Natural killer cell treated with Interleukin-12 subunit alpha and Interleukin-12 subunit beta and Interleukin-15 and Interleukin-18, amount 100 ng/mL, for 72 hours (primary cell): ENCODE measurements around the gene PLB1. TPM values are rescaled to one million over a fixed set of nuclear protein-coding genes. Genes with fewer than 3 reads are reported as not detected.

Experiments used
- ATAC-seq, 2 donors: fragments of 150-1000 bp; cut with Tn5 transposase in 1 of 2; sonication (Bioruptor Pico), chemical (Tn5 transposase) in 1 of 2; 2 replicates each; pipeline ENCODE4 v1.10.0; 2021
- DNase-seq: peaks from one replicate; pipeline ENCODE4 v3.0.0; 2022; ENCODE audit warnings: low spot score
- H3K27ac Mint-ChIP-seq, 2 donors: 1 replicate in 1 of 2; 2 replicates in 1 of 2; pipeline ENCODE4 v1.8.0; 2022; ENCODE audit warnings: mixed read lengths in 2 of 2, mild to moderate bottlenecking in 1 of 2, moderate library complexity in 1 of 2
- H3K27me3 Mint-ChIP-seq, 2 donors: 1 replicate in 1 of 2; 2 replicates in 1 of 2; pipeline ENCODE4 v1.8.0; 2022; ENCODE audit warnings: mixed read lengths in 2 of 2
- H3K36me3 Mint-ChIP-seq: one replicate; pipeline ENCODE4 v1.8.0; 2022; ENCODE audit warnings: mixed read lengths
- H3K4me1 Mint-ChIP-seq, 2 donors: 1 replicate in 1 of 2; 2 replicates in 1 of 2; pipeline ENCODE4 v1.8.0; 2022; ENCODE audit warnings: low read depth in 2 of 2, mixed read lengths in 2 of 2, mild to moderate bottlenecking in 1 of 2
- H3K4me3 Mint-ChIP-seq: one replicate; pipeline ENCODE4 v1.8.0; 2022; ENCODE audit warnings: mixed read lengths
- H3K9me3 Mint-ChIP-seq: 2 replicates; pipeline ENCODE4 v1.8.0; 2022; ENCODE audit warnings: mixed read lengths
- total RNA-seq, 2 donors: library from RNA; stranded (reverse); gene quantifications; one replicate each; pipeline ENCODE4 v1.2.3, GENCODE V29; 2022

The PLB1 gene
- total RNA-seq, 2 donors from 2014 or later, result 0.88 to 0.98 TPM

DNA sequence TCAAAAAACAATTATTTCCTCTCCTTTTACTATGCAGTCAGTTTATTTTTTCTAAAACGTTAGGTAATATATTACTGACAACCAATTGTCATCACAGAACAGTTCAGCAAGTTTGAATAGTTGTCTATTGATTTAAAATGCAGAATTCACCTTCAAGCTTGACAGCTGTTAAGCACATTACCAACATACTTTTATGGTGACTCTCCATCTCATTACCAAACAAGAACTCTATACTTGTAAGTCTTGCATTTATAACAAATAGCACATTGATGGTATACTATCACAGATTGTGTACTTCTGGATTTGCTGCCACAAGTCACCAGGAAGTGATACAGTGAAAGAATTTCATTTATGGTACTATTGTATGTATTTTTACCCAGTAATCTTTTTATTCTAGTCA is 156.4 kb downstream of the PLB1 start:
- H3K4me3 Mint-ChIP-seq, result no peak overlapping the region
- H3K27ac Mint-ChIP-seq, result peak overlapping the region; percentile 4 to 70
- peaks cover 38 to 51% of the 10 kb centered on the region in 2 donors for H3K4me1 Mint-ChIP-seq
- no peak for DNase-seq
- H3K27me3 Mint-ChIP-seq, result no peaks in the 10 kb centered on the region
- ATAC-seq, result no peak
- no peaks in the 10 kb centered on the region for H3K36me3 Mint-ChIP-seq
- H3K9me3 Mint-ChIP-seq, result no peaks in the 10 kb centered on the region

DNA sequence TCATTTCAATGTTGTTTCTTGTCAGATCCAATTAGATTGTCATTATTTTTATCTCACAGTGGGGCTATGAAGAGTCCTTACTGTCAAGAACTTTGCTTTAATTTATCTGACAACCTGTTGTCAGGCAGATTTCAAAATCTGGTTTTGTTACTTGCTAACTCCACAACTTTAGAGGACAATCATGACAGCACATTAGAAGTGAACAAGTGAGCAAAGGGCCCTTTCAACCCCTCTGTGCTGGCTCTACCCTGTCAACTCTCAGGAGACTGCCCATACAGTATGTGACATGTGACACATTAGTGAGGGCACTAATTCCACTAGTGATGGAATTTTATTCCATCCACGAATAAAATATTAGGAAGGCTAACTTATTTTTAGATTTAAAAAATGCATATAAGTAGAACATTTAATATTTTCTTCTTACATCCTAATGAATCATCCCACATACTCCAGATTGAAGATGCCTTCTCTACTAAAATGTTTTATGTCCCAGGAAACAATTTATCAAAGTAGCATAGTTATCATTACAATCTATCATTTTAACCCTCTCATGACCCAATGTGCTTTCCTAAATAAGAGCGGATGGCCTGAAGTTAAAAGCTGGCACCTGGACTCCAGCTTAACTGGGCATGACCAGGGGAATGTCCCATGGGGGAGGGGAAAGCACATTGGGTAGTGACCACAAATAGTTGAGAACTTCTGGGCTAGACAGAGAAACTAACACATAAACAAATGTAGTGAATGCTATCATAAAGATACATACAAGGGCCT is 158.2 kb downstream of the PLB1 start:
- H3K4me3 Mint-ChIP-seq, result no peak overlapping the region
- no peak for DNase-seq
- no peaks in the 10 kb centered on the region for H3K36me3 Mint-ChIP-seq
- H3K27ac Mint-ChIP-seq, result peak overlapping the region in 1 of 2 donors; percentile 40
- peaks cover 27 to 46% of the 10 kb centered on the region in 2 donors for H3K4me1 Mint-ChIP-seq
- ATAC-seq, result no peak
- peaks cover 4% of the 10 kb centered on the region for H3K9me3 Mint-ChIP-seq
- no peaks in the 10 kb centered on the region for H3K27me3 Mint-ChIP-seq

DNA sequence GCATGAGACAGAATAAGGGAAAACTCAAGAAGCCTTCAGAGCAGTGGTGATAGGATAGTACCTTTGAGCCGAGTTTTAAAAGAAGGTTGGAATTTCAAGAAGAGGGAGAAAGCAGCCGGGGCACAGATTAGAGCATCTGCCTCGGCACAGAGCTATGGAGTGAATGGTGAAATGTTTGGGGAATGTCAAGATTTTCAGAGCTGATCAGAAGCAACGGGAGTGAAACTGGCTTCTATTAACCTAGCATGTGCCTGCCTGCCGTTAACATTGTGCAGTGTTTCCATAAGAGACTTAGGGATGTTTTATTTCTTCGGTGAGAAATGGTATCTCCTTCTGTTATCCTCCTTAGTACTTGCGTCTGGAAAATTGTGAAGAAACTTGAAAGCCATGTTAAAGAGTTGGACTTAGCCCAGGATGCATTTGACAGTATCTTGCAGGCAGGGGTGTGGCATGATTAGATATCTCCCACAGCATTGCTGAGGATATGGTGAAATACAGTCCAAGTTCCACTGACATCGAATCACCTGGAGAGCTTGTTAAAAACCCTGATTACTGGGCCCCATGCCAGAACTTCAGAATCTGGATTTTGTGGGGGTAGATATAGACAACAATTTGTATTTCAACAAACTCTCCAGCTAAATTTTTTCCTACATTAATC is 158.9 kb downstream of the PLB1 start:
- Mint-ChIP-seq H3K27ac (peak overlapping the region in 1 of 2 donors; percentile 40), H3K4me1 (peaks cover 20 to 38% of the 10 kb centered on the region in 2 donors)

DNA sequence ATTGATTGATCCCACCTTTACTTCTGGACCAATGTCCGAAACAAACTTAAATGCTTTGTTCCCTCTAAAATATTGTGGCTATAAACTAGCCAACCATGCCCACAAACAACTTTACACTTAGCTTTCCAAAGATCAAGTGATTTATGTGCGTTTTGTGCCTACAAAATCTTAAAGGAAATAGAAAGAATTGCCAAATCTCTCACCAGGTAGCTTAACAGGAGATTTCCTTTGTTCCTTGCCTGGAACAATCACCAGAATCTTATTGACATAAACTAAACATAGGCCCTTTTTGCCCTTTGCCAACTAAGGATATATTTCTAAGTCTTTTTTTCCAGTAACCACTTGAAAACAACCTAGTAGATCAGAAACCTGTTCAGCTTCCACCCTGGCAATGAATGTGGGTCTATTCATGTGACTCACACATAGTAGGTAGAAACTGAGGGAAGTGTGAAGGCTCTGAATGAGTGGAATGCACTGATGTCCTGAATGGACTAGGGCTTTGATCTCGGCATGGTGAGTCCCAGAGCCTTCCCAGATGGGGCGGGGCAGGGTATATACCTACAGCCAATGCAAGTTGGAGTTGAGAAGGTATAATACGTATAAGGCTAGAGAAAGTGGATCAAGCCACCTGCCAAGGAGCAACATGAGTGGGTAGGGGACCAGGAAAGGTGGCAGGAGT is 161.2 kb downstream of the PLB1 start:
- Mint-ChIP-seq H3K4me1 (peaks cover 13 to 28% of the 10 kb centered on the region in 2 donors), H3K27me3 (no peaks in the 10 kb centered on the region), H3K4me3 (no peak overlapping the region), H3K36me3 (no peaks in the 10 kb centered on the region), H3K27ac (peak overlapping the region in 1 of 2 donors; percentile 43), H3K9me3 (peaks cover 4% of the 10 kb centered on the region)
- DNase-seq (no peak), ATAC-seq (peak in 1 of 2 donors; percentile 13)

More for the DNA sequence above, 158.9 kb downstream of the PLB1 start:
- Mint-ChIP-seq H3K4me3 (no peak overlapping the region), H3K27me3 (no peaks in the 10 kb centered on the region), H3K36me3 (no peaks in the 10 kb centered on the region), H3K9me3 (peaks cover 4% of the 10 kb centered on the region)
- ATAC-seq (no peak), DNase-seq (no peak)

DNA sequence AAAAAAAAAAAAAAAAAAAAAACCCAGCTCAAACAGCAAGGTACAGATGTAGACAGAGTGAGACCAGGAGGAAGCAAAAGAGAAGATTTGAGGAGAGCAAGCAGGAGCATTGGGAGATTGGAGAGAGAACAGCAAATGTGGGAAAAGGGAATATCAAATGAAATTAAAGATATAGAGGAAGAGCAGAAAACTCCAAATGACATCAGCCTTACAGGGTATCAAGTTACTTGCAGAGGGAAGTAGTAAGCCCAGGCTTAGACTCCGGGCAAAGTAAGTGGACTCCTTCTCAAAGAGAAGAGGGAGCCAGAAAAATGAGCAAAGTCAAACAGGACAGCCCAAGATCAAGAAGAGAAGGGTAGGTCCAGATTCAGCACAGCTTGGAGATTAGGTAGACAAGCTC is 162.5 kb downstream of the PLB1 start:
- Mint-ChIP-seq H3K27me3 (no peaks in the 10 kb centered on the region), H3K9me3 (peaks cover 4% of the 10 kb centered on the region), H3K27ac (peak overlapping the region in 1 of 2 donors; percentile 43), H3K36me3 (no peaks in the 10 kb centered on the region), H3K4me3 (no peak overlapping the region), H3K4me1 (peaks cover 13 to 26% of the 10 kb centered on the region in 2 donors)
- ATAC-seq (no peak), DNase-seq (no peak)

DNA sequence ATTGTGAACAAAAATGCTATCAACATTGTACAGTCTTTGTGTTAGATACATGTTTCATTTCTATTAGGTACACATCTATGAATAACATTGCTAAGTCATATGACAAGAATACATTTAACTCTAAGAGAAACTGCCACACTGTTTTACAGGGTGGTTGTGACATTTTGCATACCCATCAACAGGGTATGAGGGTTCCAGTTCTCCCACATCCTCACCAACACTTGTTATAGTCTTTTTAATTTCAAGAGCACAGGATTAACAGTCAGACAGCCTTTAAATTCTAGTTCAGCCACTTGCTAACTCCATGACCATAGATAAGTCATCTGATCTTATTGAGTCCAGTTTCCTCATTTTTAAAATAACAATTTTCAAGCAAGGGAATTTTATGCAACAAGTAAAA is 163.3 kb downstream of the PLB1 start:
- H3K4me1 Mint-ChIP-seq, result peaks cover 13 to 26% of the 10 kb centered on the region in 2 donors
- no peak overlapping the region for H3K4me3 Mint-ChIP-seq
- no peaks in the 10 kb centered on the region for H3K27me3 Mint-ChIP-seq

DNA sequence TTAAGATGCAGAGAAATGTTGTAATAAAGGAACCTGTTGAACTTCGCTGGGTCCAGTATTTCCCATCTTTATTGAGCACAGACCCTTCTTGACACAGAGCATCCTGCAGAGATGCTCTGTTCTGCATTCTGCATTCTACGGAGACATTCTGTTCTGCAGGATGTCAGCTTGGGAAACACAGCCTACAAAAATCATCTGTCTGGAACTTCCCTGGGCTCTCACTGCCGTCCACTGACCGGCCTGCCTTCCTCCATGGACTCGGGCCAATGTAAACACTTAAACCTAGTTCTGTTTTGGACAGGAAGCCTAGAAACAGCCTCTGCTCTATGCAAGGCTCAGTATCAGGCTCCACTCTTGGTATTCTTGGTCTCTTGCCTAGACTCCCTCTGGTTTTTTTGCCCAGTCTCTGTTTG is 165.7 kb downstream of the PLB1 start:
- Mint-ChIP-seq H3K27ac (peak overlapping the region in 1 of 2 donors; percentile 22), H3K36me3 (no peaks in the 10 kb centered on the region), H3K4me1 (peaks cover 0 to 15% of the 10 kb centered on the region in 2 donors), H3K9me3 (peaks cover 4% of the 10 kb centered on the region), H3K27me3 (no peaks in the 10 kb centered on the region), H3K4me3 (no peak overlapping the region)
- no peak for ATAC-seq
- no peak for DNase-seq

More for the DNA sequence above, 163.3 kb downstream of the PLB1 start:
- Mint-ChIP-seq H3K27ac (no peak overlapping the region), H3K9me3 (peaks cover 4% of the 10 kb centered on the region), H3K36me3 (no peaks in the 10 kb centered on the region)
- ATAC-seq, result no peak
- no peak for DNase-seq

DNA sequence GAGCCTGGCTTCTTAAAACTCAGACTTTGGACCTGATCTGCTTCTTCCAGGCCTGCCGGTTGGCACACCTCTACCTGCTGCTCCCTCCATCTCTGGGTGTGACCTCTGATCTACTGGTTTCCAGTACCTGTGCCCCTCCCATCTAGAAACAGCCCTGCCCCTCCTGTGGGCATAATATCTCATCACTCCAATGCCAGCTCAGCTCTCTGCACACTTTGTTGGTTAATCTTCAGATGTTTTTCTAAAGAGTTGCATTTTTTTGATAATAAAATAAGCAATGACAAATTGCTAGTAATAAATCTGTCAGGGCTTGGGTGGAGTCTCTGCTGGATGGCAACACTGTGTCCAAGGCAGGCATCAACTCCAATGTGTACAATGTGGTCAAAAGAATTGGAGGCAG is 166.2 kb downstream of the PLB1 start:
- H3K27me3 Mint-ChIP-seq, result no peaks in the 10 kb centered on the region
- no peak for DNase-seq
- ATAC-seq, result no peak
- peaks cover 4% of the 10 kb centered on the region for H3K9me3 Mint-ChIP-seq
- H3K36me3 Mint-ChIP-seq, result no peaks in the 10 kb centered on the region
- H3K4me1 Mint-ChIP-seq, result peaks cover under 1 to 12% of the 10 kb centered on the region in 2 donors
- peak overlapping the region in 1 of 2 donors; percentile 22 for H3K27ac Mint-ChIP-seq
- H3K4me3 Mint-ChIP-seq, result no peak overlapping the region

DNA sequence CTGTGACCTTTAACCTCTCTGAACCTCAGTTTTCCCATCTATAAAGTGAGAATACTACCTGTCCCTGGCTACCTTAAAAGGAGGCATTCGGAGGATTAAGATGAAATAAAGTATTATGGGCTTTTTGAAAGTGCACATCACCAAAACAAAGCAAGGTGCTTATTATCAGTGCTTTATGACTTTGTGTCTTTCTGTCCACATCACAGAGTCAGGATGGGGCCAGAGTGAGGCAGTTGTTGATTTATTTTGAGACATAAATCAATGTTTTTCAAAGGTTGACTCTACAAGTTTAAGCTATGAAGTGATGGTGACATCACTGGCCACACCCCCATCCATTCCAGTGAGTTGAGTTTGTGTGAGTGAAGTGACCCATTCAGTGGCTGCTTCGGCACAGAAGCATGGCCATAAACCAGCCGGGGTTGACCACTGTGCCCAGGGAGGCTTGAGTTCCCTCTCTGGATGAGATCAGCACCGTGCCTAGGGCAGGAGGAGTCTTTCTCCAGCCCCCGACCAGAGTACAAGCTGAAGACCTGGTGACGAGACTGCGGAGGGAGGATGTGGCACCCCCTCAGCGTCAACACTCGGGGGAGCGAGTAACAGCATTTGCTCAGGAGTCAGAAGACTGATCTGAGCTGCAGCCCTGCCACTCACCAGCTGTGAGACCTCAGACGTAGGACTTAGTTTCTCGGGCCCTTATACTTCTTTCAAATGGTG is 166.8 kb downstream of the PLB1 start:
- Mint-ChIP-seq H3K4me3 (no peak overlapping the region), H3K27ac (peak overlapping the region in 1 of 2 donors; percentile 22), H3K36me3 (no peaks in the 10 kb centered on the region), H3K9me3 (peaks cover 4% of the 10 kb centered on the region), H3K4me1 (peaks cover 4 to 10% of the 10 kb centered on the region in 2 donors), H3K27me3 (no peaks in the 10 kb centered on the region)
- DNase-seq (no peak), ATAC-seq (no peak)

DNA sequence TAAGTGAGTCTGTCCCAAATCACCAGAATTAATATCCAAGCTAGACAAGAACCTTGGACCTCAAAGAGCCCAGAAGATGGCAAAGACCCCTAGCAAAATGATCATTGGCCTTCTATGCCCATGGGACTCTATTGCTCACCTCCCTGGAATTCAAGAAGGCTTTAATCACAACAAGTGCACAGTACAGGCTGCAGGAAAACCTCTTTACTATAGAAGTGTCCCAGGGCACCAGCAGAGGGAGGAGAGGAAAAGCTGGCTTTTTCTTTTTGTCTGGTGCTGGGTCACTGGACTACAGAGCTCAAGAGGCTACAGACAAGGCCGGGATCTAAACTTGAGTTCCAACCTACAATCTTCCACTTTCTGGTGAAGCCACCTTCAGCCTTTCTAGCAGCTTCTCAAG is 167.5 kb downstream of the PLB1 start:
- no peak for DNase-seq
- Mint-ChIP-seq H3K27me3 (no peaks in the 10 kb centered on the region), H3K36me3 (no peaks in the 10 kb centered on the region), H3K9me3 (peaks cover 1% of the 10 kb centered on the region), H3K4me1 (peaks cover 4 to 7% of the 10 kb centered on the region in 2 donors), H3K4me3 (no peak overlapping the region), H3K27ac (no peak overlapping the region)
- no peak for ATAC-seq

DNA sequence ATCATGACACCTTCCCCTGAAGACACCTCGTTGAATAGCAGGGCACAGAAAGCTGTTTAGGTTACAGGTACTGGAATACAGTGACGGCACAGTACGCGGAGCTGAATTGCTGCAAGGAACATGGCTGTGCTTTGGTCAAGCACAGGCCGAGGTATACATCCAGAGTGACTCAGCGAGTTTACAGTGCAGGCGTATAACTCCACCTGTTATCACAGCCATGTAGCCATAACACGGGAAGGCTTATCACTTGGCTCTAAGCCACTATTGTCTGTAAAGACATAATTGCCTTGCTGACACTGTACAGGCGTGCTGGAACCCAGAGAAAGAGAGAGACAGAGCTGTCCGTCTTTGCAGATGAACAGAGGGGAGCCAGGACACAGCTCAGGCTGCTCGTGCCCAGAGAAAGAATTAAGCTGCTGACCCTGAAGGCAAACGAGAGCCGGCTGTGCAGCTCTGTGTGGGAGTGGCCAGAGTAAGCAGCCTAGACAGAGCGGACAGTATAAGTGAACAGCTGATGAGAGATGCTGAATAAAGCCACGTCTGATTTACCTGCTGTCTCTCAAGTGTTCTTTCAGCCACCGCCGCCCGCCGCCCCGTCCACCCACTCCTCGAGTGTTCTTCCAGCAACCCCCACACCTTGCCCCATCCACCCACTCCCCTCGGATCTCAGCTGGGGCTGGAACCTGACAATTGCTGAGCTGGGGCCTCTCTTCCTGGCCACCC is 168.4 kb downstream of the PLB1 start:
- H3K27ac Mint-ChIP-seq, result peak overlapping the region in 1 of 2 donors; percentile 14
- no peaks in the 10 kb centered on the region for H3K9me3 Mint-ChIP-seq
- no peaks in the 10 kb centered on the region for H3K36me3 Mint-ChIP-seq
- ATAC-seq (peak in 1 of 2 donors; percentile 15), DNase-seq (no peak)
- no peaks in the 10 kb centered on the region for H3K27me3 Mint-ChIP-seq
- peaks cover 4 to 6% of the 10 kb centered on the region in 2 donors for H3K4me1 Mint-ChIP-seq
- no peak overlapping the region for H3K4me3 Mint-ChIP-seq

DNA sequence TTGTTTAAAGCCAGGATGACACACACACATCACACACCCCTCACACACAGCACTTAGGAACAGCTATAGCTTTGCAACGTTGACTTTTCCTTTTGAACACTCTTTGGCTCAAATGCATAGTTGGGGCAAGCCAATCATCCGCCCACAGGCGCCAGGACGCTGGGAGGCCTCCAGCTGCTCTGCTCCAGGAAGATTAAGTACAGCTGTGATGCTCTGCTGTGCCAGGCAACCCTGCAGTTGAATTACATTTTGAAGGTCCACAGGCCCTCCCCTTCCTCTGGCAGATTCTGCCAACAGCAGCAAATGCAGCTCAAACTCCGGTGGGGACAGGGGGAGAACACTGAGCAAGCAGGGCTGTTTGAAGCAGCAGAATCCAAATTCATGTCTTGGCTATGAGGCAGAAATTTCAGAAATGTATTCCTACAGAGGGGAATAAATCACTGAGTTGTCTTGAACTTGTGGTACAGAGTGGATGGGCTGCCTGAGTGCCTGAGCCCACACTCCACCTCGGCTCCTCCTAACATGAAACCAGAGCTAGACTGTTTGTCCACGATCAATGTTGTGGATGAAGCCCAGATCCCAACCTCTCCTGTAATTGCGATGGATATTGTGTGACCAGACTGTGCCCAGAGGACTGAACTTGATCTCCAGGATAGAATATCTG is 169.3 kb downstream of the PLB1 start:
- H3K4me1 Mint-ChIP-seq, result peaks cover 4 to 6% of the 10 kb centered on the region in 2 donors
- H3K4me3 Mint-ChIP-seq, result no peak overlapping the region
- ATAC-seq (no peak), DNase-seq (no peak)
- H3K27ac Mint-ChIP-seq, result peak overlapping the region in 1 of 2 donors; percentile 6
- H3K36me3 Mint-ChIP-seq, result no peaks in the 10 kb centered on the region
- no peaks in the 10 kb centered on the region for H3K9me3 Mint-ChIP-seq
- no peaks in the 10 kb centered on the region for H3K27me3 Mint-ChIP-seq
